Keratinocyte (primary cell): ENCODE results near the gene DYRK2. TPM values are rescaled to one million over a fixed set of nuclear protein-coding genes. Genes with fewer than 3 reads are reported as not detected.

Experiments used
- DNase-seq: peaks from one replicate; pipeline ENCODE4 v3.0.0-alpha.2; 2011; ENCODE audit warnings: low read depth, missing footprints, low spot score
- FAIRE-seq: peaks from 2 replicates; lab custom pipeline; 2011; peaks lifted over from hg19 to GRCh38; lab: Jason Lieb, UNC
- H2AFZ ChIP-seq: 2 replicates; pipeline ENCODE4 v1.6.0; 2012; ENCODE audit warnings: low read length, control low read depth, inconsistent platforms; ENCODE audit not compliant: control insufficient read depth
- H3K27ac ChIP-seq: 2 replicates; pipeline ENCODE4 v1.5.1; 2011; ENCODE audit warnings: low read length; ENCODE audit not compliant: control insufficient read depth, insufficient read depth
- H3K27me3 ChIP-seq: 3 replicates; pipeline ENCODE4 v1.6.0; 2011; ENCODE audit warnings: low read length; ENCODE audit not compliant: control insufficient read depth, insufficient read depth; ENCODE audit errors: extremely low read depth
- H3K36me3 ChIP-seq, 2 experiments: 2 replicates in 1 of 2; 3 replicates in 1 of 2; pipeline ENCODE4 v1.5.1; 2011; ENCODE audit warnings: low read length in 2 of 2, mild to moderate bottlenecking in 1 of 2; ENCODE audit not compliant: control insufficient read depth in 2 of 2, insufficient read depth in 2 of 2; ENCODE audit errors: extremely low read depth in 1 of 2
- H3K4me1 ChIP-seq: 3 replicates; pipeline ENCODE4 v1.5.1; 2011; ENCODE audit warnings: low read length; ENCODE audit not compliant: control insufficient read depth, insufficient read depth; ENCODE audit errors: extremely low read depth
- H3K4me2 ChIP-seq: 3 replicates; pipeline ENCODE4 v1.6.0; 2011; ENCODE audit warnings: low read depth, low read length; ENCODE audit not compliant: control insufficient read depth, insufficient read depth; ENCODE audit errors: extremely low read depth
- H3K4me3 ChIP-seq, 3 experiments: fragments of 200-600 bp in 1 of 3; sonication (generic) in 1 of 3; 2 replicates in 2 of 3; 3 replicates in 1 of 3; pipeline ENCODE4 v1.5.1; 2011 to 2016; ENCODE audit warnings: low read length in 3 of 3, mild to moderate bottlenecking in 3 of 3, control low read depth in 2 of 3, inconsistent platforms in 1 of 3, low read depth in 1 of 3, mixed read lengths in 1 of 3, mixed run types in 1 of 3, moderate library complexity in 1 of 3; ENCODE audit not compliant: control insufficient read depth in 2 of 3, insufficient read depth in 2 of 3; ENCODE audit errors: extremely low read depth in 1 of 3
- H3K79me2 ChIP-seq: 2 replicates; pipeline ENCODE4 v1.6.0; 2012; ENCODE audit warnings: low read length; ENCODE audit not compliant: control insufficient read depth, insufficient read depth
- H3K9ac ChIP-seq: 3 replicates; pipeline ENCODE4 v1.6.0; 2011; ENCODE audit warnings: low read length; ENCODE audit not compliant: control insufficient read depth, insufficient read depth; ENCODE audit errors: extremely low read depth
- H3K9me1 ChIP-seq: 3 replicates; pipeline ENCODE4 v1.6.0; 2011; ENCODE audit warnings: low read length; ENCODE audit not compliant: control insufficient read depth, insufficient read depth; ENCODE audit errors: extremely low read depth
- H3K9me3 ChIP-seq: 2 replicates; pipeline ENCODE4 v1.5.1; 2012; ENCODE audit warnings: low read depth, low read length; ENCODE audit not compliant: control insufficient read depth
- H4K20me1 ChIP-seq: 3 replicates; pipeline ENCODE4 v1.6.0; 2011; ENCODE audit warnings: low read length; ENCODE audit not compliant: control insufficient read depth, insufficient read depth; ENCODE audit errors: extremely low read depth
- CTCF ChIP-seq, 3 experiments: IDR thresholded peaks in 1 of 3; conservative IDR thresholded peaks in 1 of 3; optimal IDR thresholded peaks in 1 of 3; 2 replicates in 2 of 3; 3 replicates in 1 of 3; pipeline versions ENCODE3 to v1.5.1; 2011; ENCODE audit warnings: low read length in 3 of 3, mild to moderate bottlenecking in 3 of 3, moderate library complexity in 2 of 3, control low read depth in 1 of 3, inconsistent platforms in 1 of 3; ENCODE audit not compliant: insufficient read depth in 2 of 3; ENCODE audit errors: extremely low read depth in 1 of 3
- EZH2 ChIP-seq: IDR thresholded peaks from one replicate; pipeline ENCODE4 v1.6.1; 2012; ENCODE audit warnings: inconsistent platforms, mild to moderate bottlenecking, low read length, moderate library complexity
- dilution Hi-C: fragments of 300-500 bp; cut with MboI; formaldehyde crosslinking; loops from one replicate; pipeline ENCODE4 v1.7.0; 2020; ENCODE audit warnings: low sequenced_read_pairs; ENCODE audit not compliant: extremely low pct_ligation_motif_present
- polyA plus RNA-seq, 5 experiments: library from polyadenylated mRNA; depleted of rRNA in 3 of 5; stranded (reverse) in 3 of 5; stranded (forward) in 1 of 5; unstranded in 1 of 5; fragments of >200 nt; gene quantifications; 1 replicate in 1 of 5; 2 replicates in 3 of 5; 3 replicates in 1 of 5; pipeline versions ENCODE4 v1.2.1 to v1.2.3, GENCODE V29; 2011 to 2012; ENCODE audit warnings: missing spikeins in 2 of 5, low read depth in 1 of 5, low replicate concordance in 1 of 5

DYRK2 gene
- polyA plus RNA-seq, 1 donor (not counting 4 experiments of a cell fraction or from before 2014, with no cell fraction given): 22.7 TPM

GRCh38 chr12:67634303-67634761 is 14.2 kb upstream of the DYRK2 start:
- no peak overlapping the region for H2AFZ ChIP-seq
- no peaks in the 10 kb centered on the region for H3K79me2 ChIP-seq
- H3K9me1 ChIP-seq: no peaks in the 10 kb centered on the region
- H3K9me3 ChIP-seq: no peaks in the 10 kb centered on the region
- dilution Hi-C loops: no loop called here
- FAIRE-seq (no peak), DNase-seq (no peak)
- H3K4me3 ChIP-seq: no peak overlapping the region
- no peaks in the 10 kb centered on the region for H3K4me1 ChIP-seq
- TF ChIP-seq EZH2 (no peak), CTCF (optimal IDR thresholded peaks at IDR 0.05 in 1 of 3, IDR thresholded peaks at IDR 0.05 in 1 of 3, conservative IDR thresholded peaks at IDR 0.05 in 1 of 3; ENCODE audit: extremely low read depth in 1 of 3, insufficient read depth in 2 of 3, low read length in 3 of 3) (no peak)
- H3K36me3 ChIP-seq: no peaks in the 10 kb centered on the region
- H3K27ac ChIP-seq: no peak overlapping the region
- H3K4me2 ChIP-seq: no peak overlapping the region
- H4K20me1 ChIP-seq: no peaks in the 10 kb centered on the region
- H3K27me3 ChIP-seq: no peaks in the 10 kb centered on the region
- H3K9ac ChIP-seq: no peak overlapping the region

DNA sequence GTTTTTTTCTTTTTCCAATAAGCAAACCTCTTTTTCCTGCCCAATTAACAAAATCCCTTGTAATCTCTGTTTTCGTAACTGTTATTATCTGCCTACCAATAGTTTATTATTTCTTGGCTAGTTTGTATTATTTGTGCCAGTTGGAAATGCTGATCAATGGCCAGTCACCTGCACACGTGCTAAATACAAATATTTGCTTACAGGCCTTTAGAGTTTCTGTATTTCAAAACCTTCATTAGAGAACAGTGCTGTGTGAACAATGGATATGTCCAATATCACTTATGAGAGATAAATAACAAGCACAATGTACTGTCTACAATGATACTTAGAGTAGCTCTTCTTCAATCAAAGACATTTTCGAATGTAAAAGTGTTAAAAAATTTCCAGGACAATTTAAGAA is 10.8 kb upstream of the DYRK2 start:
- H3K4me3 ChIP-seq: no peak overlapping the region
- no peak overlapping the region for H3K4me2 ChIP-seq
- H3K9me1 ChIP-seq: no peaks in the 10 kb centered on the region
- H3K9ac ChIP-seq: no peak overlapping the region
- no peaks in the 10 kb centered on the region for H3K36me3 ChIP-seq
- no peaks in the 10 kb centered on the region for H3K4me1 ChIP-seq
- FAIRE-seq (no peak), DNase-seq (no peak)
- H3K27ac ChIP-seq: no peak overlapping the region
- H3K27me3 ChIP-seq: no peaks in the 10 kb centered on the region
- no peaks in the 10 kb centered on the region for H3K79me2 ChIP-seq
- no peaks in the 10 kb centered on the region for H4K20me1 ChIP-seq
- H2AFZ ChIP-seq: no peak overlapping the region
- no peaks in the 10 kb centered on the region for H3K9me3 ChIP-seq
- TF ChIP-seq CTCF (optimal IDR thresholded peaks at IDR 0.05 in 1 of 3, IDR thresholded peaks at IDR 0.05 in 1 of 3, conservative IDR thresholded peaks at IDR 0.05 in 1 of 3; ENCODE audit: extremely low read depth in 1 of 3, insufficient read depth in 2 of 3, low read length in 3 of 3) (no peak), EZH2 (no peak)
- dilution Hi-C loops: no loop called here
